ENCODE measurements around the gene CYP3A4.

- TF ChIP-seq POLR2A (IDR thresholded peaks at IDR 0.05; ENCODE audit: low read length) (no peak), GATA1 (IDR thresholded peaks at IDR 0.05; ENCODE audit: low read depth, low read length) (no peak)
These were observed 55.4 kb downstream of the CYP3A4 start for GRCh38 chr7:99728615-99729014.

All from erythroblast (primary cell).